ENCODE measurements around the gene DOCK7. TPM values are rescaled to one million over a fixed set of nuclear protein-coding genes. Genes with fewer than 3 reads are reported as not detected.

The DOCK7 gene
- total and polyA plus RNA-seq, 2 of the 8 experiments (the other 6 are each of a cell fraction or from before 2014, with no cell fraction given) = 10.2 to 33.7 TPM

DNA sequence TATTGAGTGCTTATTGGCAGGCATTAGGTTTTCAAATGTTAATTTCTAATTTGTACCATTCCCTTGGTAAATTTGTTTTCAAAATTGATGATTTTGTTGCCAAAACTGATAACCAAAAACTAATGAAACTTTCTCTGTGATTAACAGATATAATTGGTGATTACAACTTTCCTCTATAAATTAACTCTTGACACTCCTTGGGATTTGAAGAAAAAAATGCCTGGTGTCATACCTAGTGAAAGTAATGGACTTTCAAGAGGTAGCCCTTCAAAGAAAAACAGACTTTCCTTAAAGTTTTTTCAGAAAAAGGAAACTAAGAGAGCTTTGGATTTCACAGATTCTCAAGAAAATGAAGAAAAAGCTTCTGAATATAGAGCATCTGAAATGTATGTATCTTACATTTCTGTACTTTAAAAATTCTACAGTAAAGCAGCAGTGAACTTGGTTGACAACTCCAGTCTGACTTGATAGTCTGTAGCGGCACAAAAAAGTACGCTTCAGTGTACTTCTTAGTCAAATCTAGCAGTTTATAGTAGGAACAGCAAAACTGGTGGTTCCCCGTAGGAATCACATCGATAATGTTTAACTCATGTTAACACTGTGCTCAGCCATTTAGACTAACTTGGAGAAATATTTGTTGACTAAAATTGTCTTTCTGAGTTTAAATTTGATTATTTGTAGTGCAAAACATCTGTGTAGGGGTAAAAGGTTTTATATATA is 248.4 kb downstream of the DOCK7 start:
- FAIRE-seq (no peak), DNase-seq (ENCODE audit: low read depth in 1 of 2, low spot score in 2 of 2) (no peak)
- Histone ChIP-seq H3K14ac (ENCODE audit: insufficient read length) (no peak overlapping the region), H2BK20ac (ENCODE audit: low read length) (no peak overlapping the region), H3K79me1 (ENCODE audit: low read depth, low read length) (no peaks in the 10 kb centered on the region), H4K91ac (replicated peaks; ENCODE audit: insufficient read length, low read length) (no peak overlapping the region), H3K23ac (ENCODE audit: insufficient read length) (no peak overlapping the region), H4K5ac (ENCODE audit: insufficient read length, low read depth, low read length) (no peak overlapping the region), H4K8ac (ENCODE audit: extremely low read depth, insufficient read depth, low read length) (no peak overlapping the region), H3K18ac (ENCODE audit: extremely low read depth, low read length) (no peak overlapping the region), H3K23me2 (ENCODE audit: low read depth, low read length) (peaks cover 18% of the 10 kb centered on the region), H3K79me2 (ENCODE audit: control insufficient read depth in 1 of 2, insufficient read depth in 2 of 2, low read length in 2 of 2) (peaks cover 12 to 56% of the 10 kb centered on the region in 2 experiments), H3K9me3 (ENCODE audit: insufficient read depth in 2 of 2, low read depth in 1 of 2, low read length in 1 of 2) (no peaks in the 10 kb centered on the region), H3K4me3 (ENCODE audit: extremely low read depth in 1 of 4, insufficient read depth in 2 of 4, low read depth in 3 of 4, low read length in 4 of 4) (0 out of 8 replicates have a peak overlapping the region, but pooled peaks of 1 of the 4 experiments have one; percentile 11), H4K20me1 (replicated peaks in 1 of 2; ENCODE audit: control insufficient read depth in 1 of 2, insufficient read depth in 2 of 2, low read length in 2 of 2) (peaks cover 7 to 8% of the 10 kb centered on the region in 2 experiments), H3K27me3 (replicated peaks in 1 of 4; ENCODE audit: control insufficient read depth in 3 of 4, extremely low read depth in 1 of 4, insufficient read depth in 3 of 4, low read length in 3 of 4) (no peaks in the 10 kb centered on the region), H2BK15ac (ENCODE audit: low read length) (no peak overlapping the region), H3K27ac (ENCODE audit: low read depth, low read length) (no peak overlapping the region), H3K36me3 (ENCODE audit: control insufficient read depth in 2 of 4, insufficient read depth in 4 of 4, low read length in 3 of 4) (peaks cover 3 to 45% (median 23%) of the 10 kb centered on the region in 4 experiments; a peak in 7 of 8 replicates), H2AK5ac (ENCODE audit: low read depth, low read length) (no peak overlapping the region), H3K9ac (replicated peaks in 1 of 4; ENCODE audit: extremely low read depth in 1 of 4, low read depth in 3 of 4, low read length in 3 of 4) (no peak overlapping the region), H2BK120ac (replicated peaks; ENCODE audit: low read depth, low read length) (no peak overlapping the region), H2AFZ (ENCODE audit: low read length) (no peak overlapping the region), H3K4me1 (replicated peaks in 1 of 4; ENCODE audit: control insufficient read depth in 3 of 4, insufficient read depth in 4 of 4, low read length in 3 of 4) (no peaks in the 10 kb centered on the region; a peak in 3 of 7 replicates), H3K4me2 (ENCODE audit: insufficient read depth in 1 of 2, low read depth in 2 of 2, low read length in 2 of 2) (peak overlapping the region in 1 of 2 experiments; percentile 7; a peak in 1 of 4 replicates), H3K56ac (replicated peaks; ENCODE audit: insufficient read length, low read depth, low read length) (no peak overlapping the region), H2BK5ac (ENCODE audit: low read depth, low read length) (no peak overlapping the region), H3K4ac (replicated peaks; ENCODE audit: insufficient read length, low read depth, low read length) (no peak overlapping the region), H2BK12ac (ENCODE audit: low read depth, low read length) (no peak overlapping the region)
- CTCF ChIA-PET (ENCODE audit: partially characterized antibody) = interaction anchor here (0.6 to 0.9 kb wide), 3 partner anchors 11 to 308 kb away, joined by 3 to 6 read pairs (median 3); no protein-coding TSS in a partner anchor
- 94% methylated on average over 4 of the region's 4 CpGs; no CpG with 5 or more reads in 1 of the 2 experiments for WGBS, 2 experiments (ENCODE audit: extremely low coverage in 1 of 2, insufficient coverage in 1 of 2, insufficient read length in 1 of 2, insufficient replicate concordance in 2 of 2, low coverage in 1 of 2, low lambda C conversion rate in 2 of 2, missing lambda C conversion rate in 1 of 2)
- POLR2A ChIA-PET (ENCODE audit: partially characterized antibody) = interaction anchor here (0.6 to 1.1 kb wide), 4 partner anchors 11 to 1593 kb away, joined by 3 to 4 read pairs (median 3); no protein-coding TSS in a partner anchor
- no peak for TF ChIP-seq SIN3A (conservative IDR thresholded peaks at IDR 0.05 in 1 of 2, IDR thresholded peaks at IDR 0.05 in 1 of 2; ENCODE audit: low read depth in 1 of 2, low read length in 2 of 2)
- TF ChIP-seq POLR2AphosphoS5 (IDR thresholded peaks at IDR 0.05; ENCODE audit: low read depth, low read length) = no peak
- no peak for TF ChIP-seq SP2 (IDR thresholded peaks at IDR 0.05; ENCODE audit: low read length)

Data from H1 (cell line).